Colonic mucosa (tissue), 4 donors: ENCODE results near the gene FAM217A. TPM values are rescaled to one million over a fixed set of nuclear protein-coding genes. Genes with fewer than 3 reads are reported as not detected.

Experiments
- DNase-seq: peaks from one replicate; pipeline ENCODE4 v3.0.0-alpha.2; 2020
- H3K27ac ChIP-seq: fragments of 200-600 bp; one replicate; pipeline ENCODE4 v1.8.0; 2021
- H3K27me3 ChIP-seq: fragments of 200-600 bp; one replicate; pipeline ENCODE4 v1.8.0; 2021
- H3K36me3 ChIP-seq: fragments of 200-600 bp; one replicate; pipeline ENCODE4 v1.8.0; 2021
- H3K4me1 ChIP-seq: fragments of 200-600 bp; one replicate; pipeline ENCODE4 v1.8.0; 2021; ENCODE audit warnings: mild to moderate bottlenecking
- H3K4me3 ChIP-seq: fragments of 200-600 bp; one replicate; pipeline ENCODE4 v1.8.0; 2021
- H3K9ac ChIP-seq, 2 donors: one replicate each; pipeline ENCODE4 v1.7.0; 2013; ENCODE audit warnings: control low read depth in 2 of 2, low read depth in 2 of 2, low read length in 2 of 2
- H3K9me3 ChIP-seq: fragments of 200-600 bp; one replicate; pipeline ENCODE4 v1.8.0; 2021
- CTCF ChIP-seq: fragments of 200-600 bp; IDR thresholded peaks from one replicate; pipeline ENCODE4 v1.8.0; 2022; ENCODE audit warnings: antibody characterized with exemption, mild to moderate bottlenecking
- intact Hi-C: fragments of 100-400 bp; cut with DNase I; formaldehyde crosslinking; loops from one replicate; pipeline ENCODE4 v1.14.1; 2022
- total RNA-seq, 2 donors: library from RNA; stranded (reverse); fragmentation: NEBNext Ultra II Directional in 1 of 2; extraction: Animal tissue kit (Norgen Biotek cat#: 25700) in 1 of 2; gene quantifications; one replicate each; pipeline ENCODE4 v1.2.1, GENCODE V29; 2021
- donor health status: healthy.
- donor health status: DM: no; HTN: no; CAD: no.
- donor health status: DM: no; HTN: no; CAD: no.

FAM217A gene
- not detected for total RNA-seq

DNA sequence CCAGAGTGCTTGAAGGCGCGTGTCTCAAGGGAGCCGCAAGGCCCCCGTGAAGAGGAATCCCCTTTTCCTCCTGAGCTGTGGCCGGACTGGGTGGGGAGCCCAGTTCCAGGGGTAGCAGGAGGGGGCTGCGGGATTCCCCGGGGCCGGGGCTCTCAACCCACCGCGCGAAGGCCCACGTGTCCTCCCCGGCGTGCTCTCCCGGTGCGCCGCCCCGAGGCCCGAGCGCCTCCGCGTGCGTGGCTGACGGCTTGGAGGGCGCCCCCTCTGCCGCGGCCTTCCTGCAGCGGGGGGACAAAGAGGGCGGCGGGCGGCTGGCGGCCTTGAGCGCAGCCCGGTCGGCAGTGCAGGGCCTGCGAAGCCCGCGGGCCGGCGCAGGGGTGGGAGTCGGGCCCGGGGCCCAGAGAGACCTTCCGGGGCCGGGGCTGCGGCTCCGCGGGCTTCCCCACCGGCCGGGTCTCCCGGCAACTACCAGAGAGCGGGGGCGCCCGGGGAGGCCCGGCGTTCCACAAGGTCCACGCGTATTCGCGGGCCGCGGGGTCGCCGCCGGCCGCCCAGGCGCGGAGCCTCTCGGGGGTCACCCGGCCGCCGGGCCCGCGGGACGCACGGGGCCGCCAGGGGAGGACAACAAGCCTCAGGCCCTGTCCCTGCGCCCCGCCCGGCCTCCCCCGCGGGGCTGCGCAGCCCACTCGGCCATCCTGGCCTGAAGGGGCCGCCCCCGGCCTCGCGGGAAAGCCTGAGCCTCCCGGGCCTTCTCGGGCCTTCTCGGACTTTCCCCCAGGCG is at the start of gene FAM217A:
Gene FAM217A (minus strand): TSS at position 447 of the 781 bp plus-strand sequence. CDS start 1,723 bp downstream, outside the sequence.
- Histone ChIP-seq H3K27ac (no peak within 1 kb of the TSS), H3K27me3 (no peaks in the 10 kb centered on the region), H3K9ac (no peak within 1 kb of the TSS), H3K4me3 (no peak within 1 kb of the TSS), H3K36me3 (no peaks in the 10 kb centered on the region), H3K9me3 (no peaks in the 10 kb centered on the region), H3K4me1 (no peaks in the 10 kb centered on the region)
- TF ChIP-seq CTCF: no peak
- intact Hi-C loops: no loop called here
- no peak for DNase-seq

GRCh38 chr6:4128072-4128471 is 49.1 kb upstream of the FAM217A start:
- H3K36me3 ChIP-seq: peaks cover 5% of the 10 kb centered on the region
- no peak overlapping the region for H3K9ac ChIP-seq
- H3K9me3 ChIP-seq: no peaks in the 10 kb centered on the region
- no peaks in the 10 kb centered on the region for H3K27me3 ChIP-seq
- no peak overlapping the region for H3K27ac ChIP-seq
- H3K4me1 ChIP-seq: no peaks in the 10 kb centered on the region
- no peak for DNase-seq
- no peak overlapping the region for H3K4me3 ChIP-seq
- intact Hi-C loops: no loop called here
- no peak for TF ChIP-seq CTCF

DNA sequence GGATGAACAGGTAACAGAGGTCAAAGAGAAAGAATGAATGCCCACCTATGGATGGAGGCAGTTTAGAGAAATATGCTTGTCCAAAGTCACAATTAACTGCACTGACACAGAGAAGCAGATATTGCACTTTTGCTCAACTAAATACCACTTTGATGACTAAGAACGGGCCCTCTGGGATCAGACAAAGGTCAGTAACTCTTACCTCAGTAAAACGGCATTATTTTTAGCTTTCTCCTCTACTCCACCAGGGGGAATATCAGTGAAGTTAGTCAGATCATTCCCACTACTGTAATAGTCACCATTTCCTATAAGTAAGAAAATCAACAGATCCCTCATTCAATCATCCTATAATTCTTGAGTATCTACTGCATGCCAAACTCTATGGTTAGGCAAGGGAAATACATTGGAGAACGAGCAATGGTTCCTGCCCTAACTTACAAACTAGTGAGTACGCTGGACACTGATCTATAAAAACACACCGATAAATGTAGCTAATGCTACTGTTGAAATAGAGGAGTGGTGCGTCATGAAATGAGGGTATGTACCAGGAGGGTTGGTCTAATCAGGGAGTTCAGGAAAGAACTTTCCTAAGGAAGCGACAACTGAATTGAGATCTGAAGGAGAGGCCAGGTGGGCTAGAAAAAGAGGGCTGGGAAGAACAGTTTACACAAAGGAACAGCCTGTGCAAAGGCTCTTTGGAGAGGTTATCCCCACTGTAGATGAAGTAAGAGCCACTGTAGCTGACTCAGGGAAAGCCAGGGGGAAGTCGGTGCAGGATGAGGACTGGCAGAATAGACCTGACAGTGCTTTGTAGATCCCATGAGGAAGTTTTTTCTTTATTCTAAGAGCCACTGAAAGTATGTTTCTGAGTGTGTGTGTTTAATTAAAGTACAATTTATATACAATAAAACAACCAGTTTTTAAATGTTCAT is 47.3 kb upstream of the FAM217A start:
- no peak for DNase-seq

DNA sequence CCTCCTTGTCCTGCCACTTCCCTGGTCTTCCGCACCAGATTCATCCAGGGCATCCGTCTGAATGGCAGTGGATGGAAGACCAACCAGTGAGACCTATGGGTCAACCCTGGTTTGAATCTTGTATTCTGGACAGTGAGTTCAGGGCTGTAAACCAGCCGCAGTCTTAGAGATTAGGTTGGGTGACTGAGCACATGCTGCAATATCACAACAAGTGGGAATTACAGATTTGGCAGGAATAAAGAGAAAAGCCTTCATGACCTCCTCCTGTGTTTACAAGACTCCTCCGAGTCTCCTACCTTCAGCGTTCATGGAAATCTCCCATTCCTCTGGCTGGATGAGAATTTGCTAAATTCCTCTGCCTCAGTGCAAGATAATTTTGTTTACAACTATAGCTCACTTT is 46.6 kb upstream of the FAM217A start:
- Histone ChIP-seq H3K9me3 (no peaks in the 10 kb centered on the region), H3K27me3 (no peaks in the 10 kb centered on the region), H3K4me1 (no peaks in the 10 kb centered on the region), H3K9ac (no peak overlapping the region), H3K4me3 (no peak overlapping the region), H3K27ac (no peak overlapping the region), H3K36me3 (peaks cover 25% of the 10 kb centered on the region)
- intact Hi-C loops: no loop called here
- no peak for DNase-seq
- no peak for TF ChIP-seq CTCF

More for the DNA sequence above, 47.3 kb upstream of the FAM217A start:
- no peak overlapping the region for H3K27ac ChIP-seq
- H3K9me3 ChIP-seq: no peaks in the 10 kb centered on the region
- TF ChIP-seq CTCF: no peak
- H3K9ac ChIP-seq: no peak overlapping the region
- intact Hi-C loops: no loop called here
- peaks cover 18% of the 10 kb centered on the region for H3K36me3 ChIP-seq
- no peak overlapping the region for H3K4me3 ChIP-seq
- no peaks in the 10 kb centered on the region for H3K4me1 ChIP-seq
- no peaks in the 10 kb centered on the region for H3K27me3 ChIP-seq

GRCh38 chr6:4124351-4124750 is 45.4 kb upstream of the FAM217A start:
- intact Hi-C loops: no loop called here
- Histone ChIP-seq H3K36me3 (peaks cover 31% of the 10 kb centered on the region), H3K9ac (no peak overlapping the region), H3K9me3 (no peaks in the 10 kb centered on the region), H3K27me3 (no peaks in the 10 kb centered on the region), H3K4me3 (no peak overlapping the region), H3K27ac (no peak overlapping the region), H3K4me1 (no peaks in the 10 kb centered on the region)
- no peak for TF ChIP-seq CTCF
- no peak for DNase-seq
